Activated CD4-positive, alpha-beta memory T cell treated with anti-CD3 and anti-CD28 coated beads, Interleukin-2, amount 10 ng/mL, durations not matched to agents 7 days and 5 days (primary cell): ENCODE measurements around the gene EMC8. TPM values are rescaled to one million over a fixed set of nuclear protein-coding genes. Genes with fewer than 3 reads are reported as not detected.

Experiments
- CTCF ChIA-PET: fragments of 350-600 bp; sonication (Branson Sonifier 250); formaldehyde crosslinking; loops from one replicate; lab custom pipeline; 2021; ENCODE audit warnings: antibody characterized with exemption, inconsistent platforms; lab: Charles Lee
- POLR2A ChIA-PET: fragments of 350-600 bp; sonication (Branson Sonifier 250); formaldehyde crosslinking; loops from one replicate; lab custom pipeline; 2021; ENCODE audit warnings: antibody characterized with exemption; lab: Charles Lee
- DNase-seq: peaks from one replicate; pipeline ENCODE4 v3.0.0-alpha.2; 2020
- H3K27ac Mint-ChIP-seq: one replicate; pipeline ENCODE4 v1.8.0; 2021; ENCODE audit warnings: mild to moderate bottlenecking, mixed read lengths
- H3K27me3 Mint-ChIP-seq: one replicate; pipeline ENCODE4 v1.8.0; 2021; ENCODE audit warnings: mixed read lengths
- H3K36me3 Mint-ChIP-seq: one replicate; pipeline ENCODE4 v1.8.0; 2021; ENCODE audit warnings: low read depth, mixed read lengths
- H3K4me1 Mint-ChIP-seq: one replicate; pipeline ENCODE4 v1.8.0; 2021; ENCODE audit warnings: mixed read lengths
- H3K4me3 Mint-ChIP-seq: one replicate; pipeline ENCODE4 v1.8.0; 2021; ENCODE audit warnings: mild to moderate bottlenecking, mixed read lengths
- H3K9me3 Mint-ChIP-seq: one replicate; pipeline ENCODE4 v1.8.0; 2021; ENCODE audit warnings: mixed read lengths
- total RNA-seq, 2 experiments: library from RNA; stranded (reverse); gene quantifications; one replicate each; pipeline ENCODE4 v1.2.3, GENCODE V29; 2021

The EMC8 gene
- total RNA-seq, 2 experiments from 2014 or later = 25.0 to 25.6 TPM

- no peaks in the 10 kb centered on the region for H3K36me3 Mint-ChIP-seq
- H3K27ac Mint-ChIP-seq = no peak overlapping the region
- no peak overlapping the region for H3K4me3 Mint-ChIP-seq
- H3K9me3 Mint-ChIP-seq = no peaks in the 10 kb centered on the region
- H3K27me3 Mint-ChIP-seq = no peaks in the 10 kb centered on the region
- ChIA-PET POLR2A (no interaction called here), CTCF (no interaction called here)
- peaks cover 14% of the 10 kb centered on the region for H3K4me1 Mint-ChIP-seq
- no peak for DNase-seq
These were observed 64.9 kb downstream of the EMC8 start for GRCh38 chr16:85734311-85735017.

GRCh38 chr16:85733839-85734170 is 65.5 kb downstream of the EMC8 start:
- ChIA-PET POLR2A (no interaction called here), CTCF (no interaction called here)
- Mint-ChIP-seq H3K27ac (no peak overlapping the region), H3K27me3 (no peaks in the 10 kb centered on the region), H3K36me3 (no peaks in the 10 kb centered on the region), H3K4me3 (no peak overlapping the region), H3K4me1 (peaks cover 14% of the 10 kb centered on the region), H3K9me3 (no peaks in the 10 kb centered on the region)
- no peak for DNase-seq

GRCh38 chr16:85733155-85733838 is 66.0 kb downstream of the EMC8 start:
- Mint-ChIP-seq H3K27ac (no peak overlapping the region), H3K4me1 (peaks cover 14% of the 10 kb centered on the region), H3K27me3 (no peaks in the 10 kb centered on the region), H3K4me3 (no peak overlapping the region), H3K36me3 (no peaks in the 10 kb centered on the region), H3K9me3 (no peaks in the 10 kb centered on the region)
- DNase-seq = no peak
- CTCF ChIA-PET = no interaction called here
- POLR2A ChIA-PET = no interaction called here

- Mint-ChIP-seq H3K27ac (no peak overlapping the region), H3K27me3 (no peaks in the 10 kb centered on the region), H3K9me3 (no peaks in the 10 kb centered on the region), H3K36me3 (no peaks in the 10 kb centered on the region), H3K4me1 (peaks cover 12% of the 10 kb centered on the region), H3K4me3 (no peak overlapping the region)
- POLR2A ChIA-PET = no interaction called here
- CTCF ChIA-PET = no interaction called here
- DNase-seq = no peak
These were observed 68.2 kb downstream of the EMC8 start for GRCh38 chr16:85731179-85731578.

GRCh38 chr16:85730186-85730465 is 69.2 kb downstream of the EMC8 start:
- Mint-ChIP-seq H3K27me3 (no peaks in the 10 kb centered on the region), H3K9me3 (no peaks in the 10 kb centered on the region), H3K27ac (no peak overlapping the region), H3K36me3 (no peaks in the 10 kb centered on the region), H3K4me1 (peaks cover 2% of the 10 kb centered on the region), H3K4me3 (no peak overlapping the region)
- ChIA-PET POLR2A (no interaction called here), CTCF (no interaction called here)
- no peak for DNase-seq

GRCh38 chr16:85729452-85730185 is 69.7 kb downstream of the EMC8 start:
- DNase-seq = no peak
- ChIA-PET POLR2A (no interaction called here), CTCF (interaction anchor here (1.0 kb wide), 1 partner anchor 11 kb away, joined by 3 read pairs; no protein-coding TSS in a partner anchor)
- Mint-ChIP-seq H3K9me3 (no peaks in the 10 kb centered on the region), H3K27ac (no peak overlapping the region), H3K4me1 (no peaks in the 10 kb centered on the region), H3K27me3 (no peaks in the 10 kb centered on the region), H3K4me3 (no peak overlapping the region), H3K36me3 (no peaks in the 10 kb centered on the region)

GRCh38 chr16:85728879-85729278 is 70.5 kb downstream of the EMC8 start:
- Mint-ChIP-seq H3K27ac (no peak overlapping the region), H3K4me3 (no peak overlapping the region), H3K36me3 (no peaks in the 10 kb centered on the region), H3K9me3 (no peaks in the 10 kb centered on the region), H3K4me1 (no peaks in the 10 kb centered on the region), H3K27me3 (no peaks in the 10 kb centered on the region)
- CTCF ChIA-PET = interaction anchor here (1.0 kb wide), 1 partner anchor 10 kb away, joined by 3 read pairs; no protein-coding TSS in a partner anchor
- POLR2A ChIA-PET = no interaction called here
- no peak for DNase-seq

Other genes starting within 250 kb of the EMC8 start
- gene GSE1, start 186.2 kb downstream of the EMC8 start, total RNA-seq = 10 to 100 TPM; 18.4 to 19.8 TPM
- gene GINS2, start 110.6 kb downstream of the EMC8 start, total RNA-seq = 10 to 100 TPM; 38.3 to 45.7 TPM
- under 1 TPM; 0.33 to 0.53 TPM for gene C16orf74, start 48.4 kb downstream of the EMC8 start, total RNA-seq
- gene COX4I1, start 151 bp upstream of the EMC8 start, total RNA-seq = 100 to 1,000 TPM; 450 to 456 TPM
- gene IRF8, start 99.6 kb upstream of the EMC8 start, total RNA-seq = 1 to 10 TPM; 4.8 to 4.9 TPM